Activated T-cell treated with anti-CD3 and anti-CD28 coated beads for 48 hours (primary cell): ENCODE data around the gene DHX57.

ENCODE experiments used
- DNase-seq: peaks from one replicate; pipeline ENCODE4 v3.0.0-alpha.2; 2020; ENCODE audit warnings: low read depth

Gene DHX57

GRCh38 chr2:38875576-38876367 is at the start of gene DHX57, which contains the start of gene MORN2:
Gene DHX57 (minus strand): TSS chr2:38875934. CDS start chr2:38868405, 7,529 bp downstream.
Gene MORN2 (plus strand): TSS chr2:38875976.
- DNase-seq = peak; percentile 74

GRCh38 chr2:38922902-38923301 is 47.2 kb upstream of the DHX57 start:
- DNase-seq = no peak

GRCh38 chr2:38922389-38922788 is 46.7 kb upstream of the DHX57 start:
- no peak for DNase-seq

GRCh38 chr2:38912619-38913018 is 36.9 kb upstream of the DHX57 start:
- DNase-seq = no peak

- DNase-seq = no peak
These were observed 35.5 kb upstream of the DHX57 start for GRCh38 chr2:38911191-38911590.

- no peak for DNase-seq
These were observed 34.1 kb upstream of the DHX57 start for GRCh38 chr2:38909872-38910271.

GRCh38 chr2:38907743-38908562 is 32.2 kb upstream of the DHX57 start:
- DNase-seq = peak; percentile 4

GRCh38 chr2:38907242-38907641 is 31.5 kb upstream of the DHX57 start:
- DNase-seq = no peak

- DNase-seq = no peak
These were observed 29.5 kb upstream of the DHX57 start for GRCh38 chr2:38905251-38905650.

GRCh38 chr2:38900726-38901125 is 25.0 kb upstream of the DHX57 start:
- no peak for DNase-seq

GRCh38 chr2:38898256-38898655 is 22.5 kb upstream of the DHX57 start:
- DNase-seq = no peak

GRCh38 chr2:38892819-38893218 is 17.1 kb upstream of the DHX57 start:
- DNase-seq = no peak

- no peak for DNase-seq
These were observed 13.8 kb upstream of the DHX57 start, which contains the start of gene ARHGEF33 for GRCh38 chr2:38889575-38889974. Gene ARHGEF33 (plus strand): TSS chr2:38889875. CDS start chr2:38919448, 29,573 bp downstream.

- DNase-seq = no peak
These were observed 13.3 kb upstream of the DHX57 start for GRCh38 chr2:38889045-38889444.

GRCh38 chr2:38887902-38888554 is 12.3 kb upstream of the DHX57 start:
- DNase-seq = no peak

- DNase-seq = no peak
These were observed 11.6 kb upstream of the DHX57 start for GRCh38 chr2:38887347-38887746.

GRCh38 chr2:38886063-38886462 is 10.3 kb upstream of the DHX57 start:
- DNase-seq = no peak

- no peak for DNase-seq
These were observed 673 bp upstream of the DHX57 start for GRCh38 chr2:38876407-38876806.

- no peak for DNase-seq
These were observed 533 bp downstream of the DHX57 start for GRCh38 chr2:38875227-38875575.

GRCh38 chr2:38873763-38874162 is 2.0 kb downstream of the DHX57 start:
- no peak for DNase-seq

GRCh38 chr2:38871432-38871831 is 4.3 kb downstream of the DHX57 start:
- no peak for DNase-seq

GRCh38 chr2:38866773-38867443 is 8.8 kb downstream of the DHX57 start:
- DNase-seq = no peak
